GM12873 (cell line): ENCODE data around the gene RPS27.

Source experiments
- TF ChIP-seq, protein P1 (sequence below): IDR thresholded peaks from 2 replicates; pipeline ENCODE4 v1.5.1; 2012; ENCODE audit warnings: low read depth, mild to moderate bottlenecking, moderate library complexity, low read length, control low read depth; ENCODE audit not compliant: insufficient read depth; ENCODE audit errors: missing control alignments

The RPS27 gene

GRCh38 chr1:153956997-153957715 is 33.4 kb upstream of the RPS27 start:
- TF ChIP-seq, protein P1, sequence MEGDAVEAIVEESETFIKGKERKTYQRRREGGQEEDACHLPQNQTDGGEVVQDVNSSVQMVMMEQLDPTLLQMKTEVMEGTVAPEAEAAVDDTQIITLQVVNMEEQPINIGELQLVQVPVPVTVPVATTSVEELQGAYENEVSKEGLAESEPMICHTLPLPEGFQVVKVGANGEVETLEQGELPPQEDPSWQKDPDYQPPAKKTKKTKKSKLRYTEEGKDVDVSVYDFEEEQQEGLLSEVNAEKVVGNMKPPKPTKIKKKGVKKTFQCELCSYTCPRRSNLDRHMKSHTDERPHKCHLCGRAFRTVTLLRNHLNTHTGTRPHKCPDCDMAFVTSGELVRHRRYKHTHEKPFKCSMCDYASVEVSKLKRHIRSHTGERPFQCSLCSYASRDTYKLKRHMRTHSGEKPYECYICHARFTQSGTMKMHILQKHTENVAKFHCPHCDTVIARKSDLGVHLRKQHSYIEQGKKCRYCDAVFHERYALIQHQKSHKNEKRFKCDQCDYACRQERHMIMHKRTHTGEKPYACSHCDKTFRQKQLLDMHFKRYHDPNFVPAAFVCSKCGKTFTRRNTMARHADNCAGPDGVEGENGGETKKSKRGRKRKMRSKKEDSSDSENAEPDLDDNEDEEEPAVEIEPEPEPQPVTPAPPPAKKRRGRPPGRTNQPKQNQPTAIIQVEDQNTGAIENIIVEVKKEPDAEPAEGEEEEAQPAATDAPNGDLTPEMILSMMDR: no peak

DNA sequence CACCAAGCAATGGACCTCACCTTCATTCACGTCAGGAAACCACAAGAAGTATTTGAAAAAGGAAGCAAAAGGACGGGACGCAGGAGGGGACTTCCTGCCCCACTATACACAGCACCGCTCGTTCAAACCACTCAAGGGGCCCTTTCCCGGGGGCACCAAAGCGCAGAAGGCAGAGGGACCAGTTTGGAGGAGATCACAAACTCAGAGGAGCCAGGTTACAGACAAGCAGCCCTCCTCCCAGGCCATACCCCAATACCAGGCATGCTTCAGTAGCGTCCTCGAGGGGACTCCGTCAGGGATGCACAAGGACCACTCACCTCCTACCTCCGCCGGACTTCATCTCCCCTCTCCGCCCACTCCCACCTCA is 32.8 kb upstream of the RPS27 start:
- TF ChIP-seq, protein P1: no peak

- TF ChIP-seq, protein P1: no peak
Measured at GRCh38 chr1:153958111-153958960, 32.2 kb upstream of the RPS27 start, which contains the start of gene CRTC2. Gene CRTC2 (minus strand): TSS chr1:153958612. CDS start chr1:153958497, 115 bp downstream.

- TF ChIP-seq, protein P1: no peak
Measured at GRCh38 chr1:153958961-153959260, 31.7 kb upstream of the RPS27 start.

- TF ChIP-seq, protein P1: no peak
Measured at GRCh38 chr1:153959454-153959853, 31.1 kb upstream of the RPS27 start.

GRCh38 chr1:153960206-153960605 is 30.4 kb upstream of the RPS27 start:
- TF ChIP-seq, protein P1: no peak

DNA sequence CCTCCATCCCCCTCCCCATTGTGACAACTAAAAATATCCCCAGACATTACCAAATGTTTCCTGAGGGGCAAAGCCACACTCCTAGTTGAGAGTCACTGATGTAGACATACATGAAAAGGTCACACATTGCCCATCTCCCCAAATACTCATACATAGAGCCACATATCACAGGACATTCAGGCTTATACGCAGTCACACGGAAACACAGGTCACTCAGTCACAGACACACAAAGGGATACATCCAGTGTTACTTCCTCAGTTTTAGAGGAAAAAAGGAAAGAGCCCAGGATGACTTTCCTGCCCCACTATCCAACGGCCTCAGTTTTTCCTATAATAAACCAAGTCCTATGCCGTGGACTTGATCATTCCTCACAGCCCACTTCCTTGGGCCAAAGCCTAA is 29.1 kb upstream of the RPS27 start:
- TF ChIP-seq, protein P1: no peak
